Stomach (tissue), 4 donors: ENCODE measurements around the gene KIAA1671.

Source experiments
- EP300 ChIP-seq: sonication (generic); formaldehyde crosslinking; IDR thresholded peaks from one replicate; pipeline ENCODE4 v1.6.1; 2017; ENCODE audit warnings: antibody characterized with exemption
- POLR2A ChIP-seq, 4 donors: fragments of 450-650 bp; IDR thresholded peaks; one replicate each; pipeline ENCODE4 v1.6.1; 2016; ENCODE audit warnings: antibody characterized with exemption in 4 of 4, control low read depth in 2 of 4, mild to moderate bottlenecking in 1 of 4, moderate library complexity in 1 of 4
- POLR2AphosphoS5 ChIP-seq, 3 donors: sonication (generic); formaldehyde crosslinking; IDR thresholded peaks; one replicate each; pipeline ENCODE4 v1.6.1; 2016; ENCODE audit warnings: antibody characterized with exemption in 3 of 3
- TF ChIP-seq, protein P1 (sequence below), 7 experiments: fragments of 450-650 bp in 4 of 7; fragments of 200-600 bp in 3 of 7; sonication (generic) in 3 of 7; IDR thresholded peaks; one replicate each; pipeline ENCODE4 v1.5.1; 2016 to 2019; ENCODE audit warnings: antibody characterized with exemption in 7 of 7, control low read depth in 2 of 7, mild to moderate bottlenecking in 1 of 7

DNA sequence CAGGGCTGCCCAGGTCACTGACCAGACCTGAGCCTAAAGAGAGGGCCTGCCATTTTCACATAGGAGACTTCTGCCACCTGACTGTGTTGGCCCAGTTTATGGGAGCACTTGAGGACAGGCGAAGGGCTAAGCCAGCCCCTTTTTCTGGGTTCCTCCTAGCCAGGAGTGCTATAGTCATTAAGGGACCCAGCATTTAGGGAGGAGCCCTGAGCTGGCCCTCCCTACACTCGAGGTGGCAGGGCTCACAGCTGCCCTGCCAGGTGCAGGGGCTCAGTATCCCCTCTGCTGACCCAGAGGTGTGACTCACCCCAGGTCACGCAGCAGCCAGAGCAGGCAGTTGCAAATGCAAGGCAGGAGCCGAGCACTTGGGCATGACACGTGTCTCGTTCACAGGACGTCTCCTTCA is 160.8 kb downstream of the KIAA1671 start:
- TF ChIP-seq, protein P1, sequence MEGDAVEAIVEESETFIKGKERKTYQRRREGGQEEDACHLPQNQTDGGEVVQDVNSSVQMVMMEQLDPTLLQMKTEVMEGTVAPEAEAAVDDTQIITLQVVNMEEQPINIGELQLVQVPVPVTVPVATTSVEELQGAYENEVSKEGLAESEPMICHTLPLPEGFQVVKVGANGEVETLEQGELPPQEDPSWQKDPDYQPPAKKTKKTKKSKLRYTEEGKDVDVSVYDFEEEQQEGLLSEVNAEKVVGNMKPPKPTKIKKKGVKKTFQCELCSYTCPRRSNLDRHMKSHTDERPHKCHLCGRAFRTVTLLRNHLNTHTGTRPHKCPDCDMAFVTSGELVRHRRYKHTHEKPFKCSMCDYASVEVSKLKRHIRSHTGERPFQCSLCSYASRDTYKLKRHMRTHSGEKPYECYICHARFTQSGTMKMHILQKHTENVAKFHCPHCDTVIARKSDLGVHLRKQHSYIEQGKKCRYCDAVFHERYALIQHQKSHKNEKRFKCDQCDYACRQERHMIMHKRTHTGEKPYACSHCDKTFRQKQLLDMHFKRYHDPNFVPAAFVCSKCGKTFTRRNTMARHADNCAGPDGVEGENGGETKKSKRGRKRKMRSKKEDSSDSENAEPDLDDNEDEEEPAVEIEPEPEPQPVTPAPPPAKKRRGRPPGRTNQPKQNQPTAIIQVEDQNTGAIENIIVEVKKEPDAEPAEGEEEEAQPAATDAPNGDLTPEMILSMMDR (IDR thresholded peaks at IDR 0.05), result no peak
- TF ChIP-seq EP300 (no peak), POLR2A (IDR thresholded peaks at IDR 0.05) (no peak), POLR2AphosphoS5 (IDR thresholded peaks at IDR 0.05) (peak in 1 of 3 donors; percentile 11)
